Neural progenitor cell (in vitro differentiated cells): ENCODE data around the gene OR10A4. TPM values are rescaled to one million over a fixed set of nuclear protein-coding genes. Genes with fewer than 3 reads are reported as not detected.
A peak's percentile ranks its signal among the peaks of the same experiment; 100 is the strongest.

Source experiments
- DNase-seq: peaks from one replicate; pipeline ENCODE4 v3.0.0-alpha.2; 2016; ENCODE audit warnings: low spot score
- H2AFZ ChIP-seq: fragments of 200-600 bp; sonication (generic); replicated peaks from 2 replicates; pipeline ENCODE4 v1.6.1; 2016; ENCODE audit warnings: antibody characterized with exemption
- H3F3A ChIP-seq: fragments of 200-600 bp; sonication (generic); 2 replicates; pipeline ENCODE4 v1.6.1; 2016; ENCODE audit warnings: antibody characterized with exemption, low read depth
- H3K27ac ChIP-seq: fragments of 200-600 bp; sonication (generic); 2 replicates; pipeline ENCODE4 v1.5.1; 2016; ENCODE audit warnings: mild to moderate bottlenecking
- H3K27me3 ChIP-seq: fragments of 200-600 bp; sonication (generic); 2 replicates; pipeline ENCODE4 v1.6.1; 2016; ENCODE audit warnings: mild to moderate bottlenecking, moderate library complexity
- H3K36me3 ChIP-seq: fragments of 200-600 bp; sonication (generic); 2 replicates; pipeline ENCODE4 v1.5.1; 2016
- H3K4me1 ChIP-seq: fragments of 200-600 bp; sonication (generic); 2 replicates; pipeline ENCODE4 v1.6.1; 2016; ENCODE audit warnings: mixed run types
- H3K4me2 ChIP-seq: fragments of 200-600 bp; sonication (generic); 2 replicates; pipeline ENCODE4 v1.6.1; 2016
- H3K4me3 ChIP-seq: fragments of 200-600 bp; sonication (generic); 2 replicates; pipeline ENCODE4 v1.5.1; 2016
- H3K79me2 ChIP-seq: fragments of 200-600 bp; sonication (generic); 2 replicates; pipeline ENCODE4 v1.6.1; 2016; ENCODE audit warnings: low read depth
- H3K9ac ChIP-seq: fragments of 200-600 bp; sonication (generic); 2 replicates; pipeline ENCODE4 v1.6.1; 2016
- H3K9me3 ChIP-seq: fragments of 200-600 bp; sonication (generic); 2 replicates; pipeline ENCODE4 v1.5.1; 2016; ENCODE audit warnings: low read depth
- H4K20me1 ChIP-seq: fragments of 200-600 bp; sonication (generic); 2 replicates; pipeline ENCODE4 v1.6.1; 2016; ENCODE audit warnings: low read depth
- H3K27ac Mint-ChIP-seq: 3 replicates; pipeline ENCODE4 v1.8.0; 2021; ENCODE audit warnings: mixed read lengths
- H3K27me3 Mint-ChIP-seq: 2 replicates; pipeline ENCODE4 v1.8.0; 2022; ENCODE audit warnings: low read depth, mild to moderate bottlenecking, inconsistent platforms, moderate library complexity, mixed read lengths; ENCODE audit not compliant: insufficient read depth
- H3K36me3 Mint-ChIP-seq: 3 replicates; pipeline ENCODE4 v1.8.0; 2021; ENCODE audit warnings: mixed read lengths
- H3K4me1 Mint-ChIP-seq: 3 replicates; pipeline ENCODE4 v1.8.0; 2021; ENCODE audit warnings: mixed read lengths
- H3K4me3 Mint-ChIP-seq: 3 replicates; pipeline ENCODE4 v1.8.0; 2021; ENCODE audit warnings: mild to moderate bottlenecking, moderate library complexity, mixed read lengths
- H3K9me3 Mint-ChIP-seq: 3 replicates; pipeline ENCODE4 v1.8.0; 2020; ENCODE audit warnings: mixed read lengths
- EZH2 ChIP-seq: fragments of 200-600 bp; sonication (generic); IDR thresholded peaks from 2 replicates; pipeline ENCODE4 v1.6.1; 2017; ENCODE audit warnings: antibody characterized with exemption, mild to moderate bottlenecking, moderate library complexity
- EZH2phosphoT487 ChIP-seq: fragments of 200-600 bp; sonication (generic); IDR thresholded peaks from 2 replicates; pipeline ENCODE4 v1.6.1; 2017; ENCODE audit warnings: antibody characterized with exemption
- total RNA-seq: library from RNA; depleted of rRNA; stranded (reverse); fragments of >200 nt; gene quantifications from 2 replicates; pipeline ENCODE4 v1.2.3, GENCODE V29; 2015; ENCODE audit warnings: low replicate concordance
- TF ChIP-seq, protein P1 (sequence below): fragments of 200-600 bp; sonication (generic); IDR thresholded peaks from 2 replicates; pipeline ENCODE4 v1.5.1; 2017; ENCODE audit warnings: antibody characterized with exemption, mild to moderate bottlenecking

Gene OR10A4
- total RNA-seq, 1 donor from 2014 or later = not detected

DNA sequence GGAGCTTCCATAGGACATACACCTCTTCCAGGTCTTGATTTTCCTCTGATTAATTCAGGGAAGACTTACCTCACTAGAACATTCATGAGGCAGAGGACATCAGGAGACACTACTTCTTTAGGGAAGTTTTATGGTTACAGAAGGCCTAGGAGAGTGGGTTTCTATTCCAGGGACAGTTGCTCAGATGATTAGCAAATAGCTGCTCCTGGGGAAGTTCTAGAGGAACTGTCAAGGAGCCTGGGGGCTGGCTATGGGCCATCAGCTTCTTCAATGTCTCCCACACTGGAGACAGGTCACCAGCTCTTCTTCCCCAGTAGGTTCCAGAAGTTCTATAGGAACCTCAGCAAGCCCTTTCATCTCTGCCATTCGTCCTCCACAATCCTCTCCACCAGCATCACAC lies 42.4 kb upstream of the OR10A4 start:
- H3K79me2 ChIP-seq = no peaks in the 10 kb centered on the region
- Mint-ChIP-seq H3K9me3 (no peaks in the 10 kb centered on the region), H3K27me3 (peaks cover 2% of the 10 kb centered on the region), H3K27ac (peak overlapping the region; percentile 33), H3K36me3 (no peaks in the 10 kb centered on the region), H3K4me1 (peaks cover 10% of the 10 kb centered on the region), H3K4me3 (no peak overlapping the region)
- TF ChIP-seq EZH2phosphoT487 (no peak), EZH2 (no peak)
- TF ChIP-seq, protein P1, sequence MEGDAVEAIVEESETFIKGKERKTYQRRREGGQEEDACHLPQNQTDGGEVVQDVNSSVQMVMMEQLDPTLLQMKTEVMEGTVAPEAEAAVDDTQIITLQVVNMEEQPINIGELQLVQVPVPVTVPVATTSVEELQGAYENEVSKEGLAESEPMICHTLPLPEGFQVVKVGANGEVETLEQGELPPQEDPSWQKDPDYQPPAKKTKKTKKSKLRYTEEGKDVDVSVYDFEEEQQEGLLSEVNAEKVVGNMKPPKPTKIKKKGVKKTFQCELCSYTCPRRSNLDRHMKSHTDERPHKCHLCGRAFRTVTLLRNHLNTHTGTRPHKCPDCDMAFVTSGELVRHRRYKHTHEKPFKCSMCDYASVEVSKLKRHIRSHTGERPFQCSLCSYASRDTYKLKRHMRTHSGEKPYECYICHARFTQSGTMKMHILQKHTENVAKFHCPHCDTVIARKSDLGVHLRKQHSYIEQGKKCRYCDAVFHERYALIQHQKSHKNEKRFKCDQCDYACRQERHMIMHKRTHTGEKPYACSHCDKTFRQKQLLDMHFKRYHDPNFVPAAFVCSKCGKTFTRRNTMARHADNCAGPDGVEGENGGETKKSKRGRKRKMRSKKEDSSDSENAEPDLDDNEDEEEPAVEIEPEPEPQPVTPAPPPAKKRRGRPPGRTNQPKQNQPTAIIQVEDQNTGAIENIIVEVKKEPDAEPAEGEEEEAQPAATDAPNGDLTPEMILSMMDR = no peak
- no peaks in the 10 kb centered on the region for H3K36me3 ChIP-seq
- H3F3A ChIP-seq = no peaks in the 10 kb centered on the region
- H3K4me2 ChIP-seq = no peak overlapping the region
- H3K9ac ChIP-seq = no peak overlapping the region
- DNase-seq = no peak
- H4K20me1 ChIP-seq = no peaks in the 10 kb centered on the region
- no peaks in the 10 kb centered on the region for H3K27me3 ChIP-seq
- peaks cover 7% of the 10 kb centered on the region for H3K4me1 ChIP-seq
- no peak overlapping the region for H2AFZ ChIP-seq
- no peak overlapping the region for H3K27ac ChIP-seq
- H3K4me3 ChIP-seq = no peak overlapping the region
- no peaks in the 10 kb centered on the region for H3K9me3 ChIP-seq

DNA sequence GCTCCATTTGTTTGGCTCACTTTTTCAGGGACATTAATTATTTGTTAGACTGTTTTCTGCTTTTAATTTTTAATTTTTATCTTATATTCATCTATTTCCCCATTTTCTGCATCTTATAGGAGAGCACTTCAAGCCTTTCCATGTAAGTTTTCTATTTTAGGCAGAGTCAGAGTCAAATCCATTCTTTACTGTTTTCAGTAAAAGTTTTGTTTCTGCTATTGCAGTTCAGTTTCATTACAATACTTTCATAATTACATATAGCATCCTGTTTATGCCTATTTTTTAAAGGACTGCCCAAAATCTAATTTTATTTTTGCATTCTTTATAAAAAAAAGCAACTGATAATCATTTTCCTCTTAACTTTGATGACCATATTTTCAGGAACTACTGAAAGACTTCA lies 34.7 kb upstream of the OR10A4 start:
- Histone ChIP-seq H3K9me3 (no peaks in the 10 kb centered on the region), H3K79me2 (no peaks in the 10 kb centered on the region), H3K9ac (no peak overlapping the region), H3K4me3 (no peak overlapping the region), H3F3A (peaks cover 16% of the 10 kb centered on the region), H3K27me3 (no peaks in the 10 kb centered on the region), H3K36me3 (peaks cover 4% of the 10 kb centered on the region), H3K27ac (no peak overlapping the region), H2AFZ (no peak overlapping the region), H3K4me1 (peaks cover 18% of the 10 kb centered on the region), H4K20me1 (no peaks in the 10 kb centered on the region), H3K4me2 (no peak overlapping the region)
- Mint-ChIP-seq H3K4me1 (peaks cover 9% of the 10 kb centered on the region), H3K9me3 (peaks cover 14% of the 10 kb centered on the region), H3K4me3 (no peak overlapping the region), H3K27ac (no peak overlapping the region), H3K27me3 (peaks cover 3% of the 10 kb centered on the region), H3K36me3 (no peaks in the 10 kb centered on the region)
- DNase-seq = no peak
- TF ChIP-seq EZH2 (no peak), EZH2phosphoT487 (no peak)
- TF ChIP-seq, protein P1 = no peak

DNA sequence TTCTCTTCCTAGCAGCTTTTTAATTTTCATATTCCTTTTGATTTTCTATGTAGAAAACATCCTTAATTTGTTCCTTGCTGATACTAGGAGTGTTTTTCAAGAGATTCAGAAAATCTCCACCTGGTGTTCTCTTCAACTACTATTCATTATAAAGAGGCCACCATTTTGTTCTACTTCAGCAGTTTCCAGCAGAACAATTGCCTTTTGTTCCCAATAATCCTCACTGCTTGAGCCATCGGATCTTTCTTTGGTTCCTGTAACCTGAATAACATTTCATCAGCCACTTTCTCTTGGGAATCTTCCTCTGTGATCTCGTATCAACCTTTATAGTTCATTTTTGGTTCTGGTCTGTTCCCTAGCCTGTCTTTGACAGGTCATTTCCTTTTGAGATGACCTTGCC lies 32.8 kb upstream of the OR10A4 start:
- Histone ChIP-seq H3K79me2 (no peaks in the 10 kb centered on the region), H3K4me2 (peak overlapping the region; percentile 55), H4K20me1 (no peaks in the 10 kb centered on the region), H3K9ac (no peak overlapping the region), H3K4me3 (no peak overlapping the region), H3F3A (peaks cover 16% of the 10 kb centered on the region), H2AFZ (no peak overlapping the region), H3K27ac (peak overlapping the region; percentile 60), H3K36me3 (peaks cover 4% of the 10 kb centered on the region), H3K4me1 (peaks cover 18% of the 10 kb centered on the region), H3K9me3 (no peaks in the 10 kb centered on the region), H3K27me3 (no peaks in the 10 kb centered on the region)
- no peak overlapping the region for H3K27ac Mint-ChIP-seq
- H3K4me1 Mint-ChIP-seq = peaks cover 9% of the 10 kb centered on the region
- H3K27me3 Mint-ChIP-seq = peaks cover 3% of the 10 kb centered on the region
- peak; percentile 74 for DNase-seq
- TF ChIP-seq EZH2phosphoT487 = no peak
- H3K4me3 Mint-ChIP-seq = no peak overlapping the region
- peaks cover 14% of the 10 kb centered on the region for H3K9me3 Mint-ChIP-seq
- no peaks in the 10 kb centered on the region for H3K36me3 Mint-ChIP-seq

DNA sequence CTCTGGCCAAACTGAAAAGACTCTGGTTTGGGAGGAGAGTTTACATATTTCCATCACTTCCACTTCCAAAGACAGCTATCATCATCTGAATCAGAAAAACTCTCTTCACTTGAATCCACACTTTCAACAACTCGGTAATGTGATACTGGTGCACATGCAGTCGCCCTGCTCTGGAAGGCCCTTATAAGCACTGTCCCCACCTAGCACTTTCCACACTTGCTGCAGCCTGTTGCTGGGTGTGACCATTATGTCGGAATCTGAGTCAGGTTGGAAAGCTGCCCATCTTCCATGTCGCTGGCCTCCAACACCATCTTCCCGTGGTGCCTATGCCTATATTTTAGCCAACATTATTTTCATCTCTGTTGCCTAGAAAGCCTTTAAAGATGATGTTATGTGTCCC lies 32.1 kb upstream of the OR10A4 start:
- TF ChIP-seq EZH2phosphoT487 = no peak
- no peak for TF ChIP-seq EZH2
- TF ChIP-seq, protein P1 = no peak
- Histone ChIP-seq H3K27ac (peak overlapping the region; percentile 60), H3K4me3 (no peak overlapping the region), H4K20me1 (no peaks in the 10 kb centered on the region), H3K4me2 (peak overlapping the region; percentile 55), H3K27me3 (no peaks in the 10 kb centered on the region), H2AFZ (no peak overlapping the region), H3K9me3 (no peaks in the 10 kb centered on the region), H3K36me3 (peaks cover 4% of the 10 kb centered on the region), H3K4me1 (peaks cover 18% of the 10 kb centered on the region), H3K79me2 (no peaks in the 10 kb centered on the region), H3K9ac (no peak overlapping the region), H3F3A (peaks cover 16% of the 10 kb centered on the region)
- peaks cover 14% of the 10 kb centered on the region for H3K9me3 Mint-ChIP-seq
- H3K4me3 Mint-ChIP-seq = no peak overlapping the region
- no peak overlapping the region for H3K27ac Mint-ChIP-seq
- no peak for DNase-seq
- no peaks in the 10 kb centered on the region for H3K36me3 Mint-ChIP-seq
- peaks cover 9% of the 10 kb centered on the region for H3K4me1 Mint-ChIP-seq
- H3K27me3 Mint-ChIP-seq = peaks cover 3% of the 10 kb centered on the region
